OCI-LY3 (cell line): ENCODE data around the gene SCN4A.

Source experiments
- EZH2phosphoT487 ChIP-seq: fragments of 200-600 bp; shearing (Covaris generic); IDR thresholded peaks from 2 replicates; pipeline ENCODE4 v1.6.1; 2018; ENCODE audit warnings: antibody characterized with exemption, mixed run types, low read depth
- TF ChIP-seq, protein P1 (sequence below): fragments of 200-600, 300-600 bp; sonication (generic); IDR thresholded peaks from 2 replicates; pipeline ENCODE4 v1.5.1; 2014; ENCODE audit warnings: antibody characterized with exemption, low read length, low read depth

DNA sequence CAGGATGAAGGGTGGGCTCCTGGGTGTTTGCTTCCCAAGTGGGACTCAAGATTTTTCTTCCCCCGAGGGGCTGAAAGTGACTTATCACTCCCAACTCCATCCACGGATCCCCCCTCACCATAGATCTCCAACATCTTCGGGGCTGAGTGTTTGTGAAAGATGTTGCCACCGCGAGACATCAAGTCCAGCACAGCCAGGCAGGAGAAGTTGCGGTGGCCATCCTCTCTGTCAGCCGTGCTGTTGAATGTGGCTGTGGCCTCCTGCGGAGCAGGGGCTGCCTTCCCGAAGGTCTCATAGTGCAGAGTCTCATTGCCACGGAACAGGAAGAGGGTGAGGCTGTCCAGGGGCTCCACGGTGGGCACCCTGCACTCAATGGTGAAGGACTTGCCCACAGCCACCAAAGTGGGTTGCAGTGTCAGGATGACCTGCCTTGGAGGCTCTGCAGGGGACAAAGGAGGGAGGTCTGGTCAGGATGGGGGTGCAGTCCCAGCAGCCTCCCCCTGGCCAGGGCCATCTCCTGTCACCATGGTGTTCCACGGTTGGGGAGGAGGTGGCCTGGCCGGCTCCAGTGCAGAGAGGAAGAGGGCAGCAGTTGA lies 30.9 kb upstream of the SCN4A start:
- TF ChIP-seq, protein P1, sequence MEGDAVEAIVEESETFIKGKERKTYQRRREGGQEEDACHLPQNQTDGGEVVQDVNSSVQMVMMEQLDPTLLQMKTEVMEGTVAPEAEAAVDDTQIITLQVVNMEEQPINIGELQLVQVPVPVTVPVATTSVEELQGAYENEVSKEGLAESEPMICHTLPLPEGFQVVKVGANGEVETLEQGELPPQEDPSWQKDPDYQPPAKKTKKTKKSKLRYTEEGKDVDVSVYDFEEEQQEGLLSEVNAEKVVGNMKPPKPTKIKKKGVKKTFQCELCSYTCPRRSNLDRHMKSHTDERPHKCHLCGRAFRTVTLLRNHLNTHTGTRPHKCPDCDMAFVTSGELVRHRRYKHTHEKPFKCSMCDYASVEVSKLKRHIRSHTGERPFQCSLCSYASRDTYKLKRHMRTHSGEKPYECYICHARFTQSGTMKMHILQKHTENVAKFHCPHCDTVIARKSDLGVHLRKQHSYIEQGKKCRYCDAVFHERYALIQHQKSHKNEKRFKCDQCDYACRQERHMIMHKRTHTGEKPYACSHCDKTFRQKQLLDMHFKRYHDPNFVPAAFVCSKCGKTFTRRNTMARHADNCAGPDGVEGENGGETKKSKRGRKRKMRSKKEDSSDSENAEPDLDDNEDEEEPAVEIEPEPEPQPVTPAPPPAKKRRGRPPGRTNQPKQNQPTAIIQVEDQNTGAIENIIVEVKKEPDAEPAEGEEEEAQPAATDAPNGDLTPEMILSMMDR: no peak
- no peak for TF ChIP-seq EZH2phosphoT487
